HG03342 (cell line): ENCODE results near the gene CCDC148.
"Not testable (repeated sequence)": the region's sequence is repeated elsewhere in the genome, so short reads cannot be mapped to it uniquely, and the experiment has no call there.

Experiments used
- ATAC-seq: cut with Tn5 transposase; IDR thresholded peaks from one replicate; pipeline ENCODE4 v1.9.1; 2021; ENCODE audit warnings: mild to moderate bottlenecking, moderate library complexity; ENCODE audit not compliant: unreplicated experiment

Gene CCDC148

DNA sequence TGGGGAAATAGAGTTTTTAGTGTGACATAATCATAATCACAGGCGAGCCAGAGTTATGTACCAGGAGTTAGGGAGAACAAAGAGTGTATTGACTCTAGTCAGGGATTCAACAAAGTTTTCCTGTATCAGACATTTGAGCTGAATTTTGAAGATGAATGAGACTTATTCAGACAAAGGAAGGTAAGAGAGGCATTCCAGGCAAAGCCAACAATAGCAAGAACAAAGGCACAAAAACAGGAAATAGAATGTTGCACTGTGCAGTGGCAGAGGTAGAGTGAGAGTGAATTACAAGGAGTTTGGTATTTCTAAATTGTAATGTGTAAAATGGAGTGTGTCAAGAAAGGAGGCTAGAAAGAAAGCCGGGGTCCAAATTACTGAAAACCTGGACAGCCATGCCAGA lies 156.2 kb downstream of the CCDC148 start:
- no peak for ATAC-seq

DNA sequence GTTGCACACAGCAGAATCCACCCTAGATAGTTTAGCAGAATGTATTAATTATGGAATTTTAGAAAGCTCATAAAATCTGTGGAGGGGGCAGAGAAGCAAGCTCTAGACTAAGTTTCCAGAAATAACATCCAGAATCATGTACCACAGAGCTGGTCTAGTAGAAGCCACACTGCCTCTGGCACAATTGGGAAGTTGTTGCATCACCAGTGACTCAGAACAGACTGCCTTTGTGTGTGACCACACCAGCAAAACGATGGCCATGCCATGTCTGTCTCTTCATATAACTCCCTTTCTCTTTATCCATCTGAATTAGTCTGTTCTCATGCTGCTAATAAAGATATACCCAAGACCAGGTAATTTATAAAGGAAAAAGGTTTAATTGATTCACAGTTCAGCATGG lies 158.9 kb downstream of the CCDC148 start:
- no peak for ATAC-seq

DNA sequence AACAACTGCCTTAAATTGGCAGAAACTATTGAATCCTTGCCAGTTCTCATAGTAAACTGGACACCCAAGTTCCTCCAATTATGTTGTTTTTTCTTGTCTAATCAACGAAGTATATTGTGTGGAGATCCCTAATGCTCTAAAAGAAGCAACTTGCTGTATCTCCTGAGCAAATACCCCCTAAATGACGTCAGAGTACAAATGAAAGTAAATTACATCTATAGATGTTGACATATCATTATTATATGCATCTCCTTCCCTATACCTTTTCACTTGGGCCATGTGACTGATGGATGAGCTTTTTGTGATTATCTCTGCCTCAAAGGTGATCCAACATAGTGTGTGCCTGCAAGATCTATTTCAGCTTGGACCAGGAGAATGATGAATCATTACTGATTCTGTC lies 159.4 kb downstream of the CCDC148 start:
- ATAC-seq: no peak

DNA sequence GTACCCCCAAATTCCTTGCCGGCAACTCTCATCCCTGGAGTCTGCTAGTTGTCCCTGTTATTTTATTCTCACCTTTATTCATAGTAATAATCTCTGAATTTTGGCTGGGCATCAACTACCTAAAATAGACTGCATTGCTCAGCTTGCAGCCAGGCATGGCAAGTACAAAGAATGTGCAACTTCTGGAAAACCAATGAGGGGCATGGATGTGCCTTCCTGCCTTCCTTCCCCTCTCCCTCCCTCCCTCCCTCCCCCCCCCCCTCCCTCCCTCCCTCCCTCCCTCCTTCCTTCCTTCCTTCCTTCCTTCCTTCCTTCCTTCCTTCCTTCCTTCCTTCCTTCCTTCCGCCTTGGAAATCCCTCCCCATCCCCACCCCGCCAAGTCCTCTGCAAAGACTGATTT lies 162.8 kb downstream of the CCDC148 start:
- ATAC-seq: no peak

DNA sequence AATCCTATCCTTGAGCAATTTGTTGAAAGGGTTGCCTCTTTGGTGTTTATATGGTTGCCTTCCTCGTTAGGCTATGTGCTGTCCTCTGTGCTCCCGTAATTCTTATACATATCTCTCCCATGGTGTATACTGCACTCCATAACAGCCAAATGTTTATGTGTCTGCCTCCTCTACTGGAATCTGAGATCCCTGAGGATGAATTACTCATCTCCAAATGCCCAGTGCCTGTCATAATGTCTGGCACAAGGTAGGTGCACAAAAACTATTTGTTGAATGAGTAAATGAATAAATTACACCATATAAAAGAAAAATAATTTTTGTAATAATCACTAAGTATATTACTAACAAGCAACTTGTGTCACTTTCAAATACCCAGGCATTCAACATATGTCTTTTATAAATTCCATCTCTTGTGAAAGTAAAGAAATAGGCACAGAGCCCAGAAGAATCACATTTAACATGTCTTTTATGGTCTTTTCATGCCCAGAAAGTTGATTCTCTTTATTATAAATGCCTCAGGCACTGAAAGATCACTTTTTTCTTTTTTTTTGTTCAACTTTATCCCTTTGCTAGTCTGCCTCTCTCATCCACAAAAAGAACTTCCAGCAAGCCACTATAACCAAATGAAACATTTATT lies 164.9 kb downstream of the CCDC148 start:
- ATAC-seq: no peak

DNA sequence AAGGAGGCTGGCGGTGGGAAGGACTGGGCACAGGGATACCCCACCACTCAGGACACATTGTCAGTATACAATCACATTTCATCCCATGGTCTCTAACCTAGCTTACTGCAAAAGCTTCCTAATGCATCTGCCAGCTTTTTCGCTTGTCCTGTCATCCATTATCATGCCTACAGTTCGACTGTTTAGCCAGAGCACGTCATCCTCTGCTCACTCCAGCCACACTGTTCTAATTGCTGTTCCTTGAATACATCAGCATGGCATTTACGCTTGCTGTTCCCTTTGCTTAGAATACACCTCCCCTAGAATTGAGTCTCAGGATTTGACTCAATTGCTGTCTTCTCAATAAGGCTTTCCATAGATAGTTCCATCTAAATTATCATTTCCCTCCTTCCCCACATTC lies 166.3 kb downstream of the CCDC148 start:
- ATAC-seq: no peak

DNA sequence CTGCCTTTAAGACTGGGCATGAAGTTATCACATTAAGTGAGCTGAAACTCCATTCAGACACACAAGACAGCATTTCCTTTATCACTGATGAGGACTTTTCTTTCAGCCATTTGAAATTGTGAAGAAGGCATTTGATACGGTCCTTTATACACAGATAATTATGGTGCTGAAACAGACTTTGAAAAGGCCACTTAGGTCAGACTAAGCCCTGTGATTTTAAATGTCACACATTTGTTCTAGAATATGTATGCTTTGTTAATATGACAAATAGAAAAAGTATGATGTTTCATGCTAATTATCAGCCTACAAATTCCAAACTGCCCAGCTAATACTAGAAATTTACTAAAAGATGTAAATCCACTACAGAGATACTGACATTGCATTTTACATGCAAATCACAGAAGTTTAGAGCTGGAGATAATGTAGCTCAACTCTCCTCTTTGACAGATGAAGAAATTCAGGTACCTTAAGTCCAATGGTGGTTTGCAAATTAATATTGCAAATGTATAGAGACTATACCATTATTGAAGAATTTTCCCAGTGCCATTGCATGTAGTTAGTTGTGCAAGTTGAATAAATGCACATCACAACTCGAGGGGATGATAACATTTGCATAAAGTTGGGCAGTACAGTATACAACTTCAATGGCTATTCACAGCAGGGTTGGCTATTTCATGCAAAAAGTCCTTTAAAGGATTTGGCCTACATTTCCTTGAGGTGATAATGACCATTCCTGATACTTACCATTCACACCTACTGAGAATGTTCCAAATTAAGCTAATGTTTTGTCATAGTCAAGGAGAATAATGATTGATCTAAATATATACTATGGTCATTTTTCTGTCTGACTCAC lies 179.7 kb downstream of the CCDC148 start:
- ATAC-seq: no peak

DNA sequence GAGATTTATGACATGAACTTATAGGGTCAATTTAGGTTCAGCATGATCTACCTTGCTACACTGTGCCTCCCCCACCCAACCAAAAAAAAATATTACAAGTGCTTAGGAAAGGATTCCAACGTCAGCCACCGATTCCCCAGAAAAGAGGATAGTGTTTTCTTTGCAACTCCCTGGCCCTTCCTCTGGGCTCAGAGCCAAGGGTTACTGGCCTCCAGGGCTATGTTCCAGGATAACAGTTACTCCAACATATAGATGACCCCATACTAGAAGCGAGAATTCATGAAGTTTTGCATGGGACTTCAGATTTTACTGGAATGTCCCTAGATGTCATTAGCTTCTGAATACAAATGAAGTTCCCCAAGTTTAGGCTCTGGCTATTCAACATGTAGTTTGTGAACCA lies 182.8 kb downstream of the CCDC148 start:
- no peak for ATAC-seq

DNA sequence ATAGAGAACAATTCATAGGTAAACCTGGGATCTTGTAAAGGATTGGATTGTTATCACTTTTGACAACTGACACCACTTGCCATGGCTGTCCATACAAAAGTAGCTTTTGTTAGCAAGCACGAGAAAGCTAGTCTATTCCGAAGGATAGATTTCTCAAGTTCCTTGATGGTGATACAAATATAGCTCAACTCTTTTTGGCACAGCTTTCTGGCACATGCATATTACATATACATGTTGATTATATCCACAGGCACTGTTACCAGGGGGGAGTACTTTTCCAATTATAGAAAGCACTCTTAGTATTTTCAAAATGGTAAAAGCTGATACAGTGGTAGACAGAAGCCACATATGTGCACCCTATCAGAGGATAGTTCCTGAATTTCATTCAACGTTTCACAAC lies 186.0 kb downstream of the CCDC148 start:
- no peak for ATAC-seq

DNA sequence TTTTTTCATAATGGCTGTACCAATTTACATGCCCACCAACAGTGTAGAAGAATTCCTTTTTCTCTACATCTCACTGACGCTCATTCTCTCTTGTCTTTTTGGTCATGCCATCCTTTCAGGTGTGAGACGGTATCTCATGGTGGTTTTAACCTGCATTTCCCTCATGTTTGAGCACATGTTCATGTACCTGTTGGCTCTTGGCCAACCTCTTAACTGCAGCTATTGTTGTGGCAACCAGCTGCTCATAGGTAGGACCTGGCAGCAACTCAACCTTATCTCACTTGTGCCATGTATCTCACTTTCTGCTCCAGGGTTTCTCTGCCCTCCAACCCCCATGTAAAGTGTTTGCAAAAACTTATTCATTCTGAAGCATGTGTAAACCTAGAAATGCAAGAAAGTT lies 187.4 kb downstream of the CCDC148 start:
- ATAC-seq: no peak

DNA sequence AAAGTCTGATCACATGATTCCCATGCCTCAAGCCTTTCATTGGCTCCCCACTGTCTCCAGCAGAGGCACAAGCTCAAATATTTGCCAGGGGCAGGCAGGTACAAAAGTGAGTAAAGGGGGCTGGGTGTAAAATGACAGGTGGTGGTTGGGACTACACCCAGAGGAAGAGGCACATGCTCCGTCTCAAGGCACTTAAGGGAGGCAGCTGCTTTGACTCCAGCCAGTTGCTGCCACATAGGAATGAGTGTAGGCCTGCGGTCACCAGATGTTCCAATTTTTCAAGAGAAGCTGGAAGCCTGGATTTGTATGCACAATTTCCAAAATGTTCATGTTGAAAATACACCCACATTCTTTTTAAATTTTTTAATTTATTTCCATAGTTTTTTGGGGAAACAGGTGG lies 190.4 kb downstream of the CCDC148 start:
- ATAC-seq: no peak

DNA sequence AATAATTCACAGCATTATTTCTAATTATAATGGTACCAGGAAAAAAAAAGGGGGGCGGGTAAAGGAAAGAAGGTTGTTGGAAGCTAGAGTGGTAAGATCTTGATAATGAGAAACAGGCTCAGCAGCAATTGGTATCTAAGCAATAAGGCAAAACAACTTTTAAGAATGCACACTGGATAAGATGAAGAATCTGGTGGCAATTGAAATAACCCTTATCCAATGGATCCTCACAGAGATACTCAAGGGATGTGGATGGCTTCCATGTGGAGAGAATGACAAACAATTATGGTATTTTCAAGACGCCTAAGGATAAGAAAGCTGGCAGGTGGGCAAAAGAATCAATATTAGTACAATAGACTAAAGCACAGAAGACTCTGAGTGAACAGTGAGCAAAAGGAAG lies 201.3 kb downstream of the CCDC148 start:
- ATAC-seq: no peak

DNA sequence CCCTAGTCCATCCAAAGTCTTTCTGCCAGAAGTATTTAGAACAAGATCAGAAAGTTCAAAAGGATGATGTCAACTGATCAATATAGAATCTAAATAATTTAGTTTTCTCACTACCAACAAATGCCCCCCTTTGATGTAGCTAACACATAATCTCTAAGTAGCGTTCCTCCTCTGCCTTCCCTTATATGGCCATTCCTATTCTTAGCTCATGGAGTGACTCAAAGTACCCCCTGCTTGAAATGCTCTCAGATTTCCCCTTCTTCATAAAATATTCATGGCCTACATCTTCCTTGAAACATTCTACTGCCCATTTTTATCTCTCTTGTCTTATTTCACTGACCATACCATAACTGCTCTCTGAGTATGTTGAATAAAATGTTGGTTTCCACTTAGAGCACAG lies 203.4 kb downstream of the CCDC148 start:
- no peak for ATAC-seq

DNA sequence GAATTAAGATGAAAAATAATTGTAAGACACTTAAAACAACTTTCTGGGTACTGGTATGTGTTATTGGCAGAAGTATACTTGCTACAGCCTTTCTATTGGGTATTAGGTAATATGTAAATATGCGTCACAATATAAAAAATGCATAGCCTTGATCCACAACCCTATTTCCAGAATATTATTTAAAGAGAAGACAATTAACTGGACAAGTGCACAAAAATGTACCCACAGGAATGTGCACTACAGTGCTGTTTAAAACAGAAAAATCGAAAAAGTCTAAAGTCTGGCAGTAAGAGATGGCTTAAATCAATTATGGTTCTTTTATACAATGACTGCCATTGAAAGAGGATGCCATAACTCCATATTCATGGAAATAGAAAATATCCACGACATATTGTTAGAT lies 205.2 kb downstream of the CCDC148 start:
- ATAC-seq: no peak

DNA sequence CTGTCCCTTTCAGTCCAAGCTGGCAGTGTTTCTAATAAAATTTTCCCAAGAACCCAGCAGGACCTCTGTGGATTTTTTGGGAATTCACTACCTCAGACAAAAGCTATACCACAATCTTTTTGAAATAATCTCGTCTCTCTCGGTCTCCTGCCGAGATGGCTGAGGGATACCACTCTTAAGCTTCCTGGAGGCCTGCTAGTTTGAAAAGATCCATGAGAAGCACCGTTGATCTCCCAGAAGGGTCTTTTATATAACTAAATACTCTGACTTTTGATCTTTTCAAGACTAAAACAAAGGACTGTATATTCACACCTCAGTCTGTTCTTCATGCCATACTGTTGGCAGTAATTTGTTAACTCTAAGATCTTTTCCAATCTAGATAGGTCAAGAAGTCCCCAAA lies 213.2 kb downstream of the CCDC148 start:
- ATAC-seq: no peak

DNA sequence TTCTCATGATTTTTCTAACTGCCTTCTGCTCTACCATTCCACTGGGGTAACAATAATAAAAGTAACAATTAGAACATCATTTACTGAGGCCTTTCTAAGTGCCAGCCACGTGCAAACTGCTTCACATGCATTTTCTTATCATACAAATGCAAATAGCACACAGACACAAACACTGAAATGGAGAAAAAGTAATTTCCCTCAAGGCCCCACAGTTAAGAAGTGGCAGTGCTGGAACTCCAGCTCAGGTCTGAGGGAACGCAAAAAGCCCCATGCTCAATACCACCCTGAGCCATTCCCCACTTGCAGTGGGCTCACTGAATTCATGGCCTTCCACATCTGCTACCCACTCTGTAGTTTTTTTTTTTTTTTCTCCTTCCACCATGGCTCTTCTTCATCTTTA lies 214.3 kb downstream of the CCDC148 start:
- ATAC-seq: no peak

DNA sequence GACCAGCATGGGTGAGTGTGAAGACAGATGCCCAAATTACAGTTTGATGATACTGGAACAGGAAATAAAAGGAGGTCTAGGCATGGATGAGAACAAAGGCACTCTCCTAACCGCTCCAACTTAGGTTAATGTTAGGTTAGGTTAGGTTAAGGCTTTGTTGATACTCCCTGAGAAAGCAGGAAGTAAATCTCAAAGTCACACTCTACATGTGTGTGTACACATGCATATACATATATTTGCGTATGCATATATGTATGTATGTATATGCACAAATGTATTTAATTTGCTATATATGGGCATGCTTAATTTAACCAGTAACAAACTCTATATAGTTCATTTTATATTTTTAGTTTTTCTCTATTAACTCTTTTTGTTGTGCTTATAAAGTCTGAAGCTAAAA lies 215.6 kb downstream of the CCDC148 start:
- no peak for ATAC-seq

DNA sequence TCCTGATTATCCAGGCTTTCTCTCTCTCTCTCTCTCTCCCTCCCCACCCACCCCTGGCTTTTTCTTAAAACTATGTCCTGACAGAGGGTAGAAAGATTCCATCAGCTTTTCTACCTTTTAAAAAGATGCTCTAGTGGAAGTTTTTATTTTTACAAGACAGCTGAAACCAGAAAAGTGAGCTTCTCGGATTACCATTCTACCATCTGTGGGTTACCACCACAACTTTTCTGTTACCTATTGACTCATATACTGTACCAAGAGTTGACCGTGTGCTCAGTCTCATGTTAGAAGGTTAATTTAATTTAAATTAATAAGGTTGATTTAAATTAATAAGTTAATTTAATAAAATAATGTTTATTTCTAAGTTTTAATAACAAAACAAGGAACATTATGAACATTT lies 217.3 kb downstream of the CCDC148 start:
- no peak for ATAC-seq

DNA sequence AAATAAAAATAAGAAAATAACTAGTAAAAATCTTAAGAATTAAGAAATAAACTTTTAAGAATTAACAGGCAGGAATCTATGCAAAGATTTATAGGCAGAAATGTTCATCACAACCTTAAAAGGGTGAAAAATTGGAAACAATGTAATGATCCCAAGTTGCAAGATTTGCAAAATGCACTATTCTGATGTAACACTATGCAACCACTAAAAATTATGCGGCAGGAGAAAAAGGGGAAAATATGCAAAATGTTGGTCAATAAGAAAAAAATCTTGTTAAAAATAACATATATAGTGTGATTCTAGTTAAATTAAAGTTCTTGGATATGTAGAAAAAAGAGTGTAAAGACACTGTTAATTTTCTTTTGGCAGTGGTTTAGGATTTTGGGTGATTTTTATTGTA lies 222.1 kb downstream of the CCDC148 start:
- ATAC-seq: no peak

DNA sequence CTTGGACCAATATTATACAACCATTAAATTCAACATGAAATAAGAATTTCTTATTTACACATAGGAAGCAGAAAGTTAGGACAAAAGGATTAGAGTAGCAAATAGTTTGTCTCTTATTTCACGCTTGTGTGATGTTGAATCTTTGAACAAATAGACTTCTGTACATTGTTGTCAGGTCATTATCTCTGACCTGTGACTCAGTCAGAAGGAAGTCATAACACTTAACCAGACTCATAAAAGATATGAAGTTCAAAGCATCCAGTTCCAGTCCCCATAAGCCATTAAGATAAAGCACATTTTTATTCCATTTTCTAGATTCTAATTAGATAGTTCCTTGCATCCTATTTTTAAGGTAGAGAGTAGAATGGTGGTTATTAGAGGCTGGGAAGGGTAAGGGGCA lies 224.1 kb downstream of the CCDC148 start:
- no peak for ATAC-seq

DNA sequence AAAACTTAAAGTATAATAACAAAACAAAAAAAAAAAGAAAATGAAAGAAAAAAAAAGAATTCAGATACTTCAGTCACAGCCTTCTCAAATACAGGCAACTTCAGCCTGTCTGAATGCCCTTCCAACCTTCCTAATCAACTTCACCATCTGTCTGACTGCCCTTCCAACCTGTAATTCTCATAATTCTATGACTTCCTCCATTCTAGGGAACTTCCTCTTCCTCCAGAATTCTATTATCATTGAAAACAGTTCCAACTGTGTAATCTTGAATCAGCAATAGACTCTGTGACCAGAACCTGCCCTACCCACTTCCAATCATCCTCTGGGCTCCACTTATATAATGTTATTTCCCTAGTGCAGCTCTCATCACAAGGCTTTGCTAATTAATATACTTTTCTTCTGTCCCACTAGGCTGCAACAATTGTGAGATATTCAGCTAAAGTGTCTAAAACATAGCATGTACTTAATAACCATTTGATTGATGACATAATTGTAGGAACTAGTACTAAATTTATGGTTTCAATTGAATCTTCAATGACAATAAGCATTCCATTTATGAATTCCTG lies 227.5 kb downstream of the CCDC148 start:
- ATAC-seq: no peak

DNA sequence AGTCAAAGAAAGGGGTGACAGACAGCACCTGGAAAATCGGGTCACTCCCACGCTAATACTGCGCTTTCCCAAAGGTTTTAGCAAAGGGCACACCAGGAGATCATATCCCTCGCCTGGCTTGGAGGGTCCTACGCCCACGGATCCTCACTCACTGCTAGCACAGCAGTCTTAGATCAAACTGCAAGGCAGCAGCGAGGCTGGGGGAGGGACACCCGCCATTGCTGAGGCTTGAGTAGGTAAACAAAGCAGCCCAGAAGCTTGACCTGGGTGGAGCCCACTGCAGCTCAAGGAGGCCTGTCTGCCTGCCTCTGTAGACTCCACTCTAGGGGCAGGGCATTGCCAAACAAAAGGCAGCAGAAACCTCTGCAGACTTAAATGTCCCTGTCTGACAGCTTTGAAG lies 233.5 kb downstream of the CCDC148 start:
- ATAC-seq: not testable (repeated sequence)
